Measurements from ENCODE around the gene CNTNAP2.

The CNTNAP2 gene

DNA sequence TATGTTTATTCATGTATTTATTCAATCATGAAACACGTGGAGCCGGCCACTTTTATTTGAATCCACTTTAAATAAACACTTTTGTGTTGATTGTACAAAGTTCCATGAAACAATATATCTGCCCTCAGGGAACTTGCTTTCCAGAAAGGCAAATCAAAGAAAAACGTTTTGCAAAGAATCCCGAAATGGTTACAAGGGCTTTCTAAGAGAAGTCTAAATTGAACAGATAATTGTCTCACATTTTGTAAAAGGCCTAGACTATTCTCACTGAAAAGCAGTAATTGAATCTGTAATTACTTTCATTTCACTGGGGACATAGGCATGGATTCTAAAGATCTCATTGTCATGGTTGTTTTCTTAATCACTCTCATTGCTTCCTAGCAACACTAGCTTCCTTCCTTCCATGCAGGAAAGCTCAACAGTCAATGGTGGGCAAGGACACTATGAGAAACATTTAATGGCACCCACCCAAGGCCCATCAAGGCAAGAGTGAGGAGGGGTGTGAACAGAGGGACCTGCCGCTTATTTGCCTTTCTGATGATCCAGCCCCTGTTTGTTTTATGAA is 1851.5 kb downstream of the CNTNAP2 start:
- DNase-seq (ENCODE audit: low read depth) = no peak

DNA sequence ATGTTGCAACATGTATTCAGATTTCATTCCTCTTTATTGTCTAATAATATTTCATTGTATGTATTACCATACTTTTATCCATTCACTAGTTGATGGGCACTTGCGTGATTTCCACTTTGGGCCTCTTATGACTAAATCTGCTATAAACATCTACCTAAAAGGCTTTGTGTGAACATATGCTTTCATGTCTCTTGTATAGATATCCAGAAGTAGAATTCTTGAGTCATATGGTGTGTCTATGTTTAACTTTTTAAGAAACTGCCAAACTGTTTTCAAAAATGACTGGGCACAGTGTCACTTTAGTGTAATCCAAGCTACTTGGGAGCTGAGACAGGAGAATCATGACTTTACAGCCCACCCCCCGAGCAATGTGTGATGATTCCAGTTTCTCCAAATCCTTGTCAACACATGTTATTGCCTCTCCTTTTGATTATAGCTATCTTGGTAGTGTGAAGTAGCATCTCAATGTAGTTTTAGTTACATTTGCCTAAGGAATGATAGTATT is 1855.1 kb downstream of the CNTNAP2 start:
- DNase-seq (ENCODE audit: low read depth) = no peak

DNA sequence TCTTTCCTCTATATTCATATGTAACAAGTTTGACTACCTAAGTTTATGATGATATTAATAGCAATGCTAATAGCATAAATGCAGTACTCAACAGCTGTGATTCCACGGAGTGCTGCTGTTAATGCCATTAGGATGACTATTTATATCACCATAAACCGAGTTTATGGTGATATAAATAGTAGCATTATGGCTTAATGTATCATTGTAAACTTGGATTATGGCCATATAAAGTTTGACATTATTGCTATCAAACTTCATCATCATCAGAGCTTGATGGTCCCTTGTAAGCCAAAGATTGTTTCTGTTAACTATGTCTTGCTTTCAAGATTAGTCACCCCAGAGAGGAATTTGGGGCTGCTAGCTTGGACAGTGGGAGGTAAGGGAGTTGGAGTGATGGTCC is 1861.6 kb downstream of the CNTNAP2 start:
- no peak for DNase-seq (ENCODE audit: low read depth)

DNA sequence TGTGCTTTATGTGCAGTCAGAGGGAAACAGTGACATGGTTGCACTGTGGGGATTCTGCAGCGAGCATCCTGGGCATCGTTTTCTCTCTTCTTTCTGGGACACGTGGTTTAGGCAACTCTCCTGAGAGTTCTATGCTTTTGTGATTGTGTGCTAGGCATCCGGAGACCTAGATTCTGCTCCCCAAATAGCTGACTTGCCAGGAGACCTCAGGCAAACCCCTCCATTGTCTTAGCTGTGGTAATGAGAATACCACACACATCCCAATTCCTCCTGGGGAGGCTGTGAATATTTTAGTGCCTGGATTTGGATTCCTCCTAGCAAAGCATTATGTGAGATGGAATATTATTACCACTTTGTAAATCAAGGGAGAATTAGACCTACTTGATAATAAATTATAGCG is 1862.0 kb downstream of the CNTNAP2 start:
- no peak for DNase-seq (ENCODE audit: low read depth)

DNA sequence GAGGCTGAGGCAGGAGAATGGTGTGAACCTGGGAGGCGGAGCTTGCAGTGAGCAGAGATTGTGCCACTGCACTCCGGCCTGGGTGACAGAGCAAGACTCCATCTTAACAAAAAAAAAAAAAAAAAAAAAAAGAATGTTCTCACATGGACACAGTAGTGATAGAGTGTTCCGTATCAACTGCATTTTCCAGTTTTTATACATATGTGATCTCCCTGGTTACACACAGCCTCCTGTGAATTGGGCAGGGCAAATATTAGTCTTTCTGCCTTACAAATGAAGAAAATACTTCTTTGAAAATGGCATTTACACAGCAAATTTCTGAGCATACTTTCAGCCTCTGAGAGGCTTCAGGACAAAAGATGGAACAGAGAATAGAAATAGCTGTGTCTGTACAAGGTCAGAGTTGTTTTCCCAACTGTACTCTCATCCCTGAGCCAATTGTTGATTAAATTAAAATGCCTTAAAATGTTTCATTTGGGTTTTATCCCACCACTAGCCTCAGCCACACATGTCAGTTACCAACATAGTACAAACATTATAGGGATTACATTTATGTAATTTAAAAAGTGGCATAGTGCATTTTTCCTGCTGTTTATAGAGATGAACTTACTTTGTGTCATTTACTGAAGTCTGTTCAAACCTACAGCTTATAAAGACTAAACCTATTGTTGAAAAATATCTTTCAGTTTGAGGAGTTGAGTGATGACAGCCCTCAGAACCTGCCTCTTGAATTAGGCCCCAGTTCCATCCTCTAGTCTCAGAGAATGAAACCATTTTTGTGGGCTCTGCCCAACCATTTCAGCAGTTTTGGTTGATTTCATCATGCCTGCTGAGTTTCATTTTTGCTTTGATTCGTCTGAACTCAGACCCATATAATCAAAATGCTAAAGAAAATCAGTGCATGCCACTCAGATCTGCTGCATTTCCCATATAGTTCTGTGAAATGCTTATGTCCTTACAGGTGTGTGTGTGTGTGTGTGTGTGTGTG is 1864.5 kb downstream of the CNTNAP2 start:
- no peak for DNase-seq (ENCODE audit: low read depth)

DNA sequence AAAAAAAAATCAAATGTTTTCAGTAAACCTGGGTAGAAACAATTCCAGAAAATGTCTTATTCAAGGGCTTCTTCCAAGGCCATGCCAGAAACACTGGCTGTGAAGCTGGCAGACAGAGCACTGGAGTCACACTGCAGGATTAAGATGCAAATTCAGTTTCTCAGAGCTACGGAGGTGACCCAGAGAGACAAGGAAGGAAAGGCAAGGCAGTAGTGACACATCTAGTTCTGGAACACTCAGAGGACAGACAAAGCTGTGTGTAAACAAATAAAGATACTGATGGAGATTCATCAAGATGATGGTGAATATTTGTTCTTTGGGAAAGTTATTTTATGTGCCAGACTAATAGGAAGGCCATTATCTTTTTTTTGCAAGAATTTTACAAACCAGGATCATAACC is 1865.7 kb downstream of the CNTNAP2 start:
- no peak for DNase-seq (ENCODE audit: low read depth)

DNA sequence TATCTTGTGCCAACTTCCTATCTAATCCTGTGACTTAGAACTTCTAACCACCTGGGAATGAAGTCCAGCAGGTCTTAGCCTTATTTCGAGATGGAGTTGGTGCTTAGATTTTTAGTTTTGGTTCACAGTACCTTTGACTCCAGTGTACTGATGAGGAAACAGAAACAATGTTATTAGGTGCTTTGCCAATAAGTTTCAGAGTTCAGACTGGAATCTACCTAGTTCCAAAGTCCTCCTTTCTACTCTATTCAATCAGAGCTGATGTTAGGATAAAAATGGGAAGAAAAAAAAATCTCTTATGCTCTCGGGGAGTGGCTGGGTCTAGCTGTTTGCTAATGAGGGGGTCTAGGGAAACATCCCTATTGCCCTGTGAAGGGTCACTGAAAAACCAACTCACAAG is 1867.7 kb downstream of the CNTNAP2 start:
- no peak for DNase-seq (ENCODE audit: low read depth)

DNA sequence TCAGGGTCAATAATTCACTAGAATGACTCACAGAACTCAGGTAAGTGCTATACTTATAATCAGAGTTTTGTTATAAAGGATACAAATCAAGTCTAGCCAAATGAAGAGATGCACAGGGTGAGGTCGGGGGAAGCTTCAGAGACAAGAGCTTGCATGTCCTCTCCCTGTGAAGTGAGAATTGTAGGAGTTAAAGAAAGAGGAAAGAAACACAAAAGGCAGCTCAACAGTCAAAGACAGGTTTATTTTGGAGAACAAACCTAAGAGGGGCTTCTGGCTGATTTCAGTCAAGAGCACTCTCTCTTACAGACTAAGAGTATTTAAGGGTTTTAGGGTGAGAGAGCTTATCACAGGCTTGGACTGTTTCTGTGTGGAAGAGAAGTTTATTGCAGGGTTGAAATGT is 1873.5 kb downstream of the CNTNAP2 start:
- DNase-seq (ENCODE audit: low read depth) = no peak

DNA sequence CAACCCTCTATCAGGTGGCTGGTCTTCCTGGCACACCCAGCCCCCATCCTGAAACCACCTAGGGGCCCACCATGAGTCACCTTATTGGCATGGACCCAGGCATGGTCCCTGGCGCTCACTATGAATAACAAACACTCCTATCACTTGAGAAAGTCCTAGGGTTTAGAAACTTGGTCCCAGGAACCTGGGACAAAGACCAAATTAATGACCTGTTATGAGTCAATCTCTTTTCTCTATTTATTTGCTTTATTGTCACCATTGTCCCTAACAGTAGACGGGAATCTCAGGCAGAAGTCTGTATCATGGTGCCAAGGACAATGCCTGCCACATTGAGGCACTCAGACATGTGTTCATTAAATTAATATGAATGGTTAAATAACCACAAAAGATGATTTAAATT is 1874.3 kb downstream of the CNTNAP2 start:
- DNase-seq (ENCODE audit: low read depth) = no peak

DNA sequence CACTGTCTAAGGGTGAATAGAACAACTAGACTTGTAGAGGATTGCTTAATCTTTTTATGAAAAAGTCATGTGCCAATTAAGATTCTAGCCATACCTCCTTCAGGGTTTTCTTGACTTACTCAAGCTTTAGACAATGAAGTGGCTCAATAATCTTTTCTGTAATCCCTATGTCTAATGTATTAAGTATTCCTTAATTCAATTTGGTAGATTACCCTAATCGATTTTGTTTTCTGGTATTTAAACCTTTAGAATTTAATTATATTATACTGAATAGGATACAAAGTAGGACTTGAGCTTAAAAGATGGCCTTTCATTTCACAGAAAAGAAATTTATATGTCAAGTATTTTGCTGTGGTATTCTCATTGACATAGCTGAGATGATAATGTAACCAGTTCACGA is 1876.1 kb downstream of the CNTNAP2 start:
- no peak for DNase-seq (ENCODE audit: low read depth)

DNA sequence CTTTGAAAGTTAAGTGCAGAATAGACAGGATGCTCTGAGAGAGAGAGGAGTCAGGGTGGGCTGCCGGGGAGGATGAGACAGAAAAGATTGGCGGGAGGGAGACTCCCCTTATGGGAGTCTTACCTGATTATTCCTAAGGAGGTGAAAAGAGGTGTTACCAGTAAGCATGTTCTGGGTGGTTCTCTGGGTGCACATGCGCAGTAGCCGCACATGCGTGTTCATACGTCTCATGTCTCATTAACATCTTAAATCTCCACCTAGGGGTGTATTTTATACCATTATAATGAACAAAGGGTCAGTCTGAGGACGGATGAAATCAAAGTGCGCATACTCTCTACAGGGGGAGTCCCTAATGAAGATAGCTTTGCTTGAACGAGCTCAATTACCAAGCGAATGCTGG is 1881.0 kb downstream of the CNTNAP2 start:
- no peak for DNase-seq (ENCODE audit: low read depth)

DNA sequence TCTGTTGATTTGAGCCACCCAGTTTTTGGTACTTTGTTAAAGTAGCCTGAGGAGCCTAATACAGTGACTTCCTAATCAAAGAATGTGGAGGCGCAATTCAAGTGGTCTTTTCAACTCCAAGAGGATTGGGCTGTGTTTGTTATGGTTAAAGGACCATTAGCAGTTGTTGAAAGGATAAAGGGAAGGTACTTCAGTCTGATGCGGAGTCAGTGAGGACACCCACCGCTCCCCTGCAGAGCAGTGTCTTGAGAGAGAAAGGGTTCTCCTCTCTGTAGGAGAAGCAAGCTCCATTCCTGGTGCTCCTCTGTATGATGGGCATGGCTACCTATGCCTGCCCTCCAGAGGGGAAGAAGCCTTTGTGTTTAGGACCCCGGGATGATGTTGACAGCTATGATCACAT is 1883.4 kb downstream of the CNTNAP2 start:
- DNase-seq (ENCODE audit: low read depth) = no peak

DNA sequence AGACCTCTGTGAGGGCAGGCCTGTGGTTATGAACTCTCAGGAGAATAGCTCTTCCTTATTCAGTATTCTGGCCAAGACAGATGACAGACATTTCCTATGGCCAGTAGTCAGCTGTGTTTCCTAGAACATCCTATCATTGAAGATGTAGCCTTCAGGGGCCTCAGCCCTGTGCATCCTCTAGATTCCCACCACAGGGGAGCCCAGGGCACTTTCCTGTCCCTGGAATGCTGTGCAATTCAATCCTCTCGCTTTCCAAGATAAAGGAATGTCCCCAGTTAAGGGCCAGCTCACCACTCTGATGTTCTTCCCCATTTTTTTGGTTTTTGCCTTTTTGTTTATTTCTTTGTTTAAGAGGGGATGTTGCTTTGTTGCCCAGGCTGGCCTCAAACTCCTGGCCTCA is 1895.2 kb downstream of the CNTNAP2 start:
- no peak for DNase-seq (ENCODE audit: low read depth)

DNA sequence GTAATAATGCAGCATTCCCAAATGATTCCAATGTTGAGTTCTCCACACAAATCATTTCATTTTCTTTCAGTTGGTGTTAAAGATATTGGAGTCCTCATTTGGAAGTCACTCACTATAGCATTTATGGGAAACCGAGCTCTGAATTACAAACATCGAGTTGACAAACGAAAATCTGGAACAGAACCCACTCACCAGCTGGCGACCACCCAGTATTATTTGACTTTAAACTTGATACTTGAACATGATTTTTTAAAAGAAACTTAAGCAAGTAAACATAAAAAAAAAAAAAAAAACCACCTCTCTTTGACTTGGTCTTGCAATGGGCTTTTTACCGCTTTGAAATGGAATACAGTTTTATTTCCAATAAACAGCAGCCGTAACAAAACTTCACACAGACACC is 1897.4 kb downstream of the CNTNAP2 start:
- DNase-seq (ENCODE audit: low read depth) = no peak

DNA sequence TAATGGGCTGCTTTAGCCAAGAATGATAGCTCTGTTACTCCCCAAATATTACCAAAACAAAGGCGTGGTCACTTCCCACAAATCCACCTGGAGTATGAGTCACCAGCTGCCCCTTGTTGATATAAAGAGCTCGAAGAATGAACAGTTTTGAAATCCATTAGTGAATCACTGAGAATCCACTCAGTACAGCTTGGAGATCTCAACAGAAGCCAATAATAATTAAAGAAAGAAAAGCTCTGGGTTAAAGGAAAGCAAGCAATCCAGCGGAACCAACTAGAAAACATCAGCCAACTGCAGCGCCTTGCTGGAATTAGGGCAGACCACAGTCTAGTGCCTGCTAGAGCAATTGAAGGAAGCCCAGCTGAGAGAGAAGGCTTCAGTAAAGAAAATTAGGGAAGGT is 1897.9 kb downstream of the CNTNAP2 start:
- no peak for DNase-seq (ENCODE audit: low read depth)

DNA sequence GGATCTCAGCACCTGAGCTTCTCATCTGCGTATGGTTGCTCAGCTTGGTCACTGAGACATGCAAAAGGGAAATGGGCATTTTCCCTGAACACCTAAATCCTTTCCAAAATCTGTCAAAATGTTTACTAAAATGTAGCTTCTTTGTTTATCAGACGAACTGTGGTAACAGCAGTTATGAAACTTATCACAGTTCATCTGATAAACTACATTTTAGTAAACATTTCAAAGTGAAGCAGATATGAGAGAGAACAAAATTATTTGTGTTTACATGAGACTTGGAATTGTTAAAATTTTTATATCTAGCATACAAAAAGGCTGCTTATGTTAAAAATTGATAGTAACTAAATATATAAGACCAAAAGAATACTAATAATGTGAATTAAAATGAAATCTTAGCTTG is 1900.5 kb downstream of the CNTNAP2 start:
- DNase-seq (ENCODE audit: low read depth) = no peak

DNA sequence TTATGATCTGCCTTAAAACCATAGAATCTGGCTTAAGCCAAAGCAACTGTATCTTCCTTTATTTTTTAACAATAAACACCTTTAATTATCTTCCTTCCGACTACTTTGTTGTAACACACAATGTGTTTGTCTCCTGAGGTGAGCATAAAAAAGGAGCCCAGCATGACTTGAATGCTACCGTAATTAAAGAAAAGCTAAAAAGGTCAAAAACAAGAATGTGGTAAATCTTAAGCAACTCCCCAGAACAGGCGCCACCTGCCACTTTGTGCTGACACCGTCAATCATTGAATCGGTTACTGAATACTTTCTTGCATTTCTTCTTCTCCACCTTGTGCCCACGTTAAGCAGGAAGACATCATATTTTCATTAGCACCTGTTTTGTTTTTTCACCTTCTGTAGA is 1904.1 kb downstream of the CNTNAP2 start:
- DNase-seq (ENCODE audit: low read depth) = no peak

DNA sequence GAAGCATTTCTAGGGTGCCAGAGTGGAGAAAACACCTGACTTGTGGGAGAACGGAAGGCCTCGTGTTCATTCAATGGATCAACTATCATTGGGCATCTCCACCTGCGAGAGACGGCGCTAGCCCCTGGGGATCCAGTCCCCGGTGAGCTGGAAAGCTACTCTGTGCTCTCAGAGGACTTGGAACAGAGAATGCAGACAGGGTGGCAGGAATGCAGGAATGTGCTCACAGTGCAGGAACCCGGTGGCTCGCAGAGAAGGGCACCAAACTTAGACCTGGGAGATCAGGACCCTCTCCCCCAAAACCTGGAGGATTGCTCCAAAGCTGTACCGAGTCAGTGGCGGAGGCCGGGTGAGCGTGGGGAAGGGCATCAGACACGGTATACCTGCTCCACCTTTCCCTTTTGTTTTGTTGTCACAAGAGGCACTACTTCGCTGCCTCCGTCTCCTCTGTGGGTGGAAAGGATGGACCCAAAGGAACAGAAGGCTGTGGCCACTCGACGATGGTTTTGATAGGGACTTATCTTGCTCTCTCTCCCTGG is 1905.0 kb downstream of the CNTNAP2 start:
- DNase-seq (ENCODE audit: low read depth) = no peak

DNA sequence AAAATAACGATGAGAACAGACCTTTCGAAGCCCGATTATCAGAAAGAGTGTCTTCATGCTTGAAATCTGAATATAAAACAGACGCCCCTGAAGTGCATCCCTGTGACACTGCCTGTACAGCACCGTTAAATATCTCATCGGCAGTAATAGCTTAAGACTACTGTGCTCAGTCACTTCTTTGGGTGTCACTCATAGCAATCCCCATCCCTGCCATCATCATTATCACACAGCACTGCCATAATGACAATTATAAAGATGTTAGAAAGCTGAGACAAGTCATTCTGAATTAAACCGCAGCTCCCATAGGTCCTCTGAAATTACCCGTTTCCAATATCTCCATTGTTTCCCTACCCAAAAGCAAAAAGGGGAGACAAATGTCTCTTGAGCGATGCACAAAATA is 1906.2 kb downstream of the CNTNAP2 start:
- DNase-seq (ENCODE audit: low read depth) = no peak

DNA sequence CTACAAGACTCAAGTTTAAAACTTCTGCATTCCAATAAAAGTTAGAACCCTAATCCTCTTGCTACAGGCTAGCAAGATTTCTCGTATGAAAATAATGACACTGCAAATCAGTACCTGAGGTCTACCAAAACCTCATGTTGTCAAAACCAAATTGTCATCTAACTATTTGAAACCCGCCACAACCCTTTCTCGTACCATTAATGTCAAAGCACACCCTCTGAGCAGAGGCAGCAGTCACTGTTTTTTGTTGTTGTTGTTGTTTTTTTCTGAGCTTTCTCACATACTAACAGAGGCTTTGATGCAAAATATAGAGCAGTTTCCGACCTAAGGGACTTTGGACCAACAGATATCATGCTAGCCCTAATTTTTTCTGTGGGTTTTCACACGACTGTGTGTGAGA is 1910.1 kb downstream of the CNTNAP2 start:
- no peak for DNase-seq (ENCODE audit: low read depth)

DNA sequence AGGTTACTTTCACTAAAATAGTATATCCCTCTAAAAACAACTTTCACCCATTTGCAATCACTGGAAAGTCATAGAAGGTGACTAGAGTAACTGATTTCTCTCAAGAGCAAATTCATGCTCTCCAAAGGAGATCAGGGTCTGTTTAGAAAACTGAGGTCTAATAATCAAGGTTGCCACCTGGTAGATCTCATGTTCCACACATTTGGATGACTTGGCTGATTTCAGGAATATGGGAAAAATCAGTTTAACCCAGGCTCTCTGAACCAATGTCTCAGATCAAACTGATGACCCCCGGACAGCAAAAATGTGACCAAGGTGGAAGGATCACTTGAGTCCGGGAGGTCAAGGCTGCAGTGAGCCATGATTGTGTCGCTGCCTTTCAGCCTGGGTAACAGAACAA is 1911.6 kb downstream of the CNTNAP2 start:
- no peak for DNase-seq (ENCODE audit: low read depth)

DNA sequence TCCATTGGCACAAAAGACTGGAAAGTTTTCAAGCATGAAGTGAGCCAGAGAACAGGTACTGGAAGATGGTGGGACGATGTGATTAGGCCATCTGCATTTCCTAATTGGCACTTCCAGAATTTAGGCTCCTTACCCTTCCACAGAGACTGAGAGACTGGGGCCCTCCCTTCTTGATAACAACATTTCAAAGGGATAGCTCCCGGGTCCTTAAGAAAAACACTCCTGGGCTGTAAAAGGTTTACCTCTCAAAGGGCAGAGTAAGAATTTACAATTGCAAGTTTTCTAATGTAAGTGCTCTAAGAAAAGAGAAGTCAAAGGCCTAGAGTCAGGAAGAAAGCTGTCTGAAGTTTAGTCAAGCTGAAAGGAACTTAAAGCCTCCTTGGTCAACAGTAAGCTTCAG is 1914.4 kb downstream of the CNTNAP2 start:
- no peak for DNase-seq (ENCODE audit: low read depth)

DNA sequence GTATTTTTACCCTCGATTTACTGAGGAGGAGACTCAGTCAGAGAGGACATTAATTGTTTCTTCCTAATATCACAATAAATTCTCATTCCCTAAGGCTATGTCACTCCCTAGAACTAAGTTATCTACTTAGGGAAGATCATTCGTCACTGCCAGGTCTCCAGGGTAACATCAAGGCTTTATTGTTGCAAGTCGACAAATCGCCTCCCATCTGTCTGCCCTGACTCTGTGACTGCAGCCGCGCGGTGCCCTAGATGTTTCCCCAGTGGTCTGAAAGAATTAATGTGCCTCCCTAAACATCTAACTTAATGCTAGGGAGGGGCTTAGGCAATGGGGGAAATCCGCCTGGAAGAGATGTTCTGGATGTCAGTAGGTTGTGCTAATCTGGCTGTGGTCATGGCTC is 1915.2 kb downstream of the CNTNAP2 start:
- no peak for DNase-seq (ENCODE audit: low read depth)

All from stimulated activated CD8-positive, alpha-beta memory T cell treated with anti-CD3 and anti-CD28 coated beads, Interleukin-12 subunit alpha, Interleukin-12 subunit beta, amount 100 ng/mL, for 1 hour (primary cell).